Measurements from ENCODE around the gene ALDH1B1. TPM values are rescaled to one million over a fixed set of nuclear protein-coding genes. Genes with fewer than 3 reads are reported as not detected.

Gene ALDH1B1
- total RNA-seq, 1 experiment from 2014 or later = 46.6 TPM

DNA sequence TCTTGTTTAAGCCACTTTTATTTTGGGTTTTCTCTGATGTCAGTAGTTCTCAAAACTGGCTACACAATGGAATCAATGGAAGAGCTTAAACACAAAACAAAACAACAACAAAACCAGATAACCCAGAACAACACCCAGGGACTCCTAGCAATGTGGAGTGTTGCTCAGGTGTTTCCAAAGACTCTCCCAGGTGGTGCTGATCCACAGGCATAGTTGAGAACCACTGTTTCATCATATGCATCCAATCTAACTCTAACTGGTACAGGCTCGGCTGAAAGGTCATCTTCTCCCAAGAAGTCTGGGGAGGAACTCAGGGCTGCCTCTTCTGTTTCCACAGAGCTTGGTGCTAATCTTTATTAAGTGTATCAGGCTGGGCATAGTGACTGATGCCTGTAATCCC, 5.4 kb upstream of the ALDH1B1 start:
- ChIA-PET CTCF (no interaction called here), POLR2A (no interaction called here), RAD21 (ENCODE audit: low non-redundant PET in 1 of 2, low total read pairs in 2 of 2, uncharacterized antibody in 2 of 2, unreplicated experiment in 2 of 2) (no interaction called here)
- ATAC-seq = no peak
- no peaks in the 10 kb centered on the region for H3K9me2 ChIP-seq (ENCODE audit: insufficient read depth)
- BruUV-seq (replicated peaks) = no TSS peak
- peaks cover 4 to 5% of the 10 kb centered on the region in 2 experiments; a peak in 1 of 4 replicates for H3K9me3 ChIP-seq (ENCODE audit: control insufficient read depth in 1 of 2, insufficient read depth in 1 of 2, low read depth in 1 of 2, low read length in 2 of 2)
- H4K20me1 ChIP-seq (ENCODE audit: insufficient read depth) = no peaks in the 10 kb centered on the region
- H3K4me1 ChIP-seq (ENCODE audit: control insufficient read depth in 1 of 2, insufficient read depth in 2 of 2, low read length in 2 of 2) = peaks cover 0 to 2% of the 10 kb centered on the region in 2 experiments; a peak in 2 of 4 replicates
- no peak overlapping the region for H3K4me2 ChIP-seq (ENCODE audit: low read length)
- H2AFZ ChIP-seq (ENCODE audit: low read depth, low read length, poor library complexity, severe bottlenecking) = no peak overlapping the region
- no peak overlapping the region for H3K27ac ChIP-seq (ENCODE audit: low read depth, low read length)
- H3K27me3 ChIP-seq (ENCODE audit: insufficient read depth, low read length) = no peaks in the 10 kb centered on the region
- no peaks in the 10 kb centered on the region for H3K79me2 ChIP-seq (ENCODE audit: insufficient read depth, low read length)
- H3K4me3 ChIP-seq (replicated peaks in 1 of 2; ENCODE audit: low read depth in 1 of 2, low read length in 2 of 2) = no peak overlapping the region
- DNase-seq (ENCODE audit: low read depth, low spot score) = no peak
- intact Hi-C loops (cut with micrococcal nuclease) = no loop called here
- no peaks in the 10 kb centered on the region for H3K36me3 ChIP-seq (ENCODE audit: control insufficient read depth in 1 of 2, insufficient read depth in 2 of 2, low read length in 2 of 2)
- H3K9ac ChIP-seq (ENCODE audit: low read length) = no peak overlapping the region
- TF ChIP-seq SRF (IDR thresholded peaks at IDR 0.05; ENCODE audit: low read depth) (no peak), CBX3 (IDR thresholded peaks at IDR 0.05; ENCODE audit: low read depth) (no peak), MAX (IDR thresholded peaks at IDR 0.05) (no peak), CEBPB (IDR thresholded peaks at IDR 0.05; ENCODE audit: low read depth) (no peak)

- H3K79me2 ChIP-seq (ENCODE audit: insufficient read depth, low read length) = peaks cover 1% of the 10 kb centered on the region; the same call in 1 of the 2 replicates
- H3K4me2 ChIP-seq (ENCODE audit: low read length) = no peak overlapping the region
- CTCF ChIA-PET = no interaction called here
- BruUV-seq (replicated peaks) = no TSS peak
- DNase-seq (ENCODE audit: low read depth, low spot score) (no peak), ATAC-seq (no peak)
- RAD21 ChIA-PET (ENCODE audit: low non-redundant PET in 1 of 2, low total read pairs in 2 of 2, uncharacterized antibody in 2 of 2, unreplicated experiment in 2 of 2) = no interaction called here
- H3K36me3 ChIP-seq (ENCODE audit: control insufficient read depth in 1 of 2, insufficient read depth in 2 of 2, low read length in 2 of 2) = no peaks in the 10 kb centered on the region
- H3K9me3 ChIP-seq (ENCODE audit: control insufficient read depth in 1 of 2, insufficient read depth in 1 of 2, low read depth in 1 of 2, low read length in 2 of 2) = peaks cover 4 to 5% of the 10 kb centered on the region in 2 experiments; a peak in 1 of 4 replicates
- peaks cover 0 to 5% of the 10 kb centered on the region in 2 experiments; a peak in 2 of 4 replicates for H3K4me1 ChIP-seq (ENCODE audit: control insufficient read depth in 1 of 2, insufficient read depth in 2 of 2, low read length in 2 of 2)
- H3K9me2 ChIP-seq (ENCODE audit: insufficient read depth) = no peaks in the 10 kb centered on the region
- no peak overlapping the region for H3K27ac ChIP-seq (ENCODE audit: low read depth, low read length)
- no peak overlapping the region for H3K9ac ChIP-seq (ENCODE audit: low read length)
- no peak overlapping the region for H3K4me3 ChIP-seq (replicated peaks in 1 of 2; ENCODE audit: low read depth in 1 of 2, low read length in 2 of 2)
- H3K27me3 ChIP-seq (ENCODE audit: insufficient read depth, low read length) = no peaks in the 10 kb centered on the region
- H4K20me1 ChIP-seq (ENCODE audit: insufficient read depth) = no peaks in the 10 kb centered on the region
- H2AFZ ChIP-seq (ENCODE audit: low read depth, low read length, poor library complexity, severe bottlenecking) = no peak overlapping the region
- POLR2A ChIA-PET = no interaction called here
- intact Hi-C loops (cut with micrococcal nuclease) = no loop called here
- TF ChIP-seq CTCF (IDR thresholded peaks at IDR 0.05 in 2 of 3, conservative IDR thresholded peaks at IDR 0.05 in 1 of 3; ENCODE audit: borderline replicate concordance in 1 of 3, insufficient read depth in 1 of 3, low read depth in 2 of 3, low read length in 2 of 3) = no peak
- TF ChIP-seq, protein P1, sequence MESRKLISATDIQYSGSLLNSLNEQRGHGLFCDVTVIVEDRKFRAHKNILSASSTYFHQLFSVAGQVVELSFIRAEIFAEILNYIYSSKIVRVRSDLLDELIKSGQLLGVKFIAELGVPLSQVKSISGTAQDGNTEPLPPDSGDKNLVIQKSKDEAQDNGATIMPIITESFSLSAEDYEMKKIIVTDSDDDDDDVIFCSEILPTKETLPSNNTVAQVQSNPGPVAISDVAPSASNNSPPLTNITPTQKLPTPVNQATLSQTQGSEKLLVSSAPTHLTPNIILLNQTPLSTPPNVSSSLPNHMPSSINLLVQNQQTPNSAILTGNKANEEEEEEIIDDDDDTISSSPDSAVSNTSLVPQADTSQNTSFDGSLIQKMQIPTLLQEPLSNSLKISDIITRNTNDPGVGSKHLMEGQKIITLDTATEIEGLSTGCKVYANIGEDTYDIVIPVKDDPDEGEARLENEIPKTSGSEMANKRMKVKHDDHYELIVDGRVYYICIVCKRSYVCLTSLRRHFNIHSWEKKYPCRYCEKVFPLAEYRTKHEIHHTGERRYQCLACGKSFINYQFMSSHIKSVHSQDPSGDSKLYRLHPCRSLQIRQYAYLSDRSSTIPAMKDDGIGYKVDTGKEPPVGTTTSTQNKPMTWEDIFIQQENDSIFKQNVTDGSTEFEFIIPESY (IDR thresholded peaks at IDR 0.05; ENCODE audit: extremely low read depth, insufficient replicate concordance, low read length) = no peak
These were observed 4.8 kb upstream of the ALDH1B1 start for GRCh38 chr9:38387751-38388150.

All from HCT116 (cell line).